H1 (cell line): ENCODE measurements around the gene TRIOBP. TPM values are rescaled to one million over a fixed set of nuclear protein-coding genes. Genes with fewer than 3 reads are reported as not detected.

Experiments
- ASH2L ChIP-seq: fragments of 200-600, 300-600 bp; sonication (generic); IDR thresholded peaks from one replicate; pipeline ENCODE4 v1.7.1; 2017; ENCODE audit warnings: low read length
- CTCF ChIP-seq, 3 experiments: IDR thresholded peaks; 1 replicate in 2 of 3; 2 replicates in 1 of 3; pipeline versions ENCODE4 v1.5.1 to v1.6.1; 2011; ENCODE audit warnings: low read length in 3 of 3, mild to moderate bottlenecking in 3 of 3, inconsistent platforms in 2 of 3, low read depth in 1 of 3, moderate library complexity in 1 of 3; ENCODE audit not compliant: insufficient read depth in 1 of 3; ENCODE audit errors: control extremely low read depth in 1 of 3
- HDAC2 ChIP-seq, 2 experiments: fragments of 300-600 bp in 1 of 2; sonication (generic) in 1 of 2; IDR thresholded peaks; 2 replicates each; pipeline ENCODE4 v1.6.1; 2011 to 2012; ENCODE audit warnings: low read depth in 2 of 2, low read length in 2 of 2, mild to moderate bottlenecking in 2 of 2, moderate library complexity in 2 of 2, borderline replicate concordance in 1 of 2, inconsistent platforms in 1 of 2
- POLR2AphosphoS5 ChIP-seq: IDR thresholded peaks from 2 replicates; pipeline ENCODE4 v1.6.1; 2011; ENCODE audit warnings: low read depth, low read length
- RAD21 ChIP-seq, 2 experiments: IDR thresholded peaks in 1 of 2; conservative IDR thresholded peaks in 1 of 2; 2 replicates each; pipeline ENCODE4 v1.6.1; 2011; ENCODE audit warnings: low read depth in 2 of 2, low read length in 2 of 2, improper control_type of control experiment in 1 of 2, inconsistent platforms in 1 of 2, mild to moderate bottlenecking in 1 of 2, moderate library complexity in 1 of 2
- SP2 ChIP-seq: IDR thresholded peaks from 2 replicates; pipeline ENCODE4 v1.6.1; 2012; ENCODE audit warnings: mild to moderate bottlenecking, low read length, inconsistent platforms
- polyA plus RNA-seq, 7 experiments: library from polyadenylated mRNA; depleted of rRNA in 3 of 7; stranded (reverse) in 5 of 7; unstranded in 2 of 7; fragments of >200 nt in 5 of 7; fragments of 200-250 nt in 2 of 7; gene quantifications; 1 replicate in 5 of 7; 2 replicates in 1 of 7; 4 replicates in 1 of 7; pipeline versions ENCODE4 v1.2.1 to v1.2.3, GENCODE V29; 2011 to 2013; ENCODE audit warnings: missing spikeins in 2 of 7, mixed read lengths in 2 of 7
- total RNA-seq: library from RNA; stranded (reverse); fragmentation: NEBNext Ultra II Directional; extraction: Animal tissue kit (Norgen Biotek cat#: 25700); gene quantifications from 2 replicates; pipeline ENCODE4 v1.2.1, GENCODE V29; 2021

Gene TRIOBP
- total and polyA plus RNA-seq, 2 of the 8 experiments (the other 6 are each of a cell fraction or from before 2014, with no cell fraction given): 18.2 to 27.3 TPM

- peak in 1 of 2 experiments; percentile 32; a peak in 1 of 4 replicates for TF ChIP-seq RAD21 (IDR thresholded peaks at IDR 0.05 in 1 of 2, conservative IDR thresholded peaks at IDR 0.05 in 1 of 2; ENCODE audit: low read depth in 2 of 2, low read length in 2 of 2)
- no peak for TF ChIP-seq POLR2AphosphoS5
- TF ChIP-seq HDAC2 (IDR thresholded peaks at IDR 0.05; ENCODE audit: borderline replicate concordance in 1 of 2, low read depth in 2 of 2, low read length in 2 of 2): no peak
- no peak for TF ChIP-seq ASH2L
- TF ChIP-seq SP2: no peak
- TF ChIP-seq CTCF (IDR thresholded peaks at IDR 0.05; ENCODE audit: control extremely low read depth in 1 of 3, insufficient read depth in 1 of 3, low read depth in 1 of 3, low read length in 3 of 3): peak in 2 of 3 experiments; percentile 25 to 33; a peak in 2 of 4 replicates
Observed at GRCh38 chr22:37822079-37822833, 125.4 kb downstream of the TRIOBP start (continued).
